Left lung (tissue), 10 donors: ENCODE data around the gene PLAAT1. TPM values are rescaled to one million over a fixed set of nuclear protein-coding genes. Genes with fewer than 3 reads are reported as not detected.

Experiments used
- ATAC-seq: fragments of 200-7000 bp; cut with Tn5 transposase; one replicate; pipeline ENCODE4 v1.9.1; 2020; ENCODE audit warnings: moderate library complexity
- DNase-seq, 4 donors: peaks; one replicate each; pipeline ENCODE4 v3.0.0-alpha.2; 2013 to 2020
- H3K27ac ChIP-seq, 2 donors: fragments of 200-600 bp; sonication (generic) in 1 of 2; one replicate each; pipeline versions ENCODE4 v1.5.0 to v1.8.0; 2020 to 2021
- H3K27me3 ChIP-seq, 2 donors: fragments of 200-600 bp; sonication (generic) in 1 of 2; one replicate each; pipeline versions ENCODE4 v1.5.0 to v1.8.0; 2020 to 2021
- H3K36me3 ChIP-seq, 2 donors: fragments of 200-600 bp; sonication (generic) in 1 of 2; one replicate each; pipeline versions ENCODE4 v1.5.0 to v1.8.0; 2020 to 2021
- H3K4me1 ChIP-seq, 2 donors: fragments of 200-600 bp; one replicate each; pipeline ENCODE4 v1.8.0; 2021
- H3K4me3 ChIP-seq, 2 donors: fragments of 200-600 bp; sonication (generic) in 1 of 2; one replicate each; pipeline versions ENCODE4 v1.5.0 to v1.8.0; 2020 to 2021; ENCODE audit warnings: mild to moderate bottlenecking in 1 of 2
- H3K9me3 ChIP-seq, 2 donors: fragments of 200-600 bp; sonication (generic) in 1 of 2; one replicate each; pipeline versions ENCODE4 v1.5.0 to v1.8.0; 2020 to 2021
- CTCF ChIP-seq, 2 donors: fragments of 200-600 bp; sonication (generic) in 1 of 2; IDR thresholded peaks; one replicate each; pipeline versions ENCODE4 v1.5.0 to v1.8.0; 2021; ENCODE audit warnings: antibody characterized with exemption in 2 of 2
- intact Hi-C, 2 donors: fragments of 100-400 bp; cut with DNase I; formaldehyde crosslinking; loops; one replicate each; pipeline versions ENCODE4 v1.11.2 to v1.14.2; 2022
- polyA plus RNA-seq, 6 donors: library from polyadenylated mRNA; unstranded; fragments of 120-200 nt; gene quantifications; one replicate each; pipeline ENCODE4 v1.2.1, GENCODE V29; 2013; ENCODE audit not compliant: insufficient read length in 6 of 6
- total RNA-seq, 2 donors: library from RNA; stranded (reverse); fragmentation: NEBNext Ultra II Directional; extraction: Animal tissue kit (Norgen Biotek cat#: 25700); gene quantifications; one replicate each; pipeline ENCODE4 v1.2.1, GENCODE V29; 2021
- donor health status: DM: no; HTN: yes; CAD: no.
- donor health status: DM: no; HTN: no; CAD: no.

The PLAAT1 gene
- total and polyA plus RNA-seq, 8 donors, result 0.20 to 0.95 (median 0.51) TPM; not detected in 1

- Histone ChIP-seq H3K9me3 (no peaks in the 10 kb centered on the region), H3K4me3 (no peak overlapping the region), H3K27me3 (no peaks in the 10 kb centered on the region), H3K4me1 (no peaks in the 10 kb centered on the region), H3K36me3 (no peaks in the 10 kb centered on the region), H3K27ac (no peak overlapping the region)
- TF ChIP-seq CTCF (IDR thresholded peaks at IDR 0.05), result no peak
- DNase-seq, result no peak
- ATAC-seq, result no peak
- intact Hi-C loops, result no loop called here
Measured at GRCh38 chr3:193210618-193211017, 30.4 kb upstream of the PLAAT1 start.

DNA sequence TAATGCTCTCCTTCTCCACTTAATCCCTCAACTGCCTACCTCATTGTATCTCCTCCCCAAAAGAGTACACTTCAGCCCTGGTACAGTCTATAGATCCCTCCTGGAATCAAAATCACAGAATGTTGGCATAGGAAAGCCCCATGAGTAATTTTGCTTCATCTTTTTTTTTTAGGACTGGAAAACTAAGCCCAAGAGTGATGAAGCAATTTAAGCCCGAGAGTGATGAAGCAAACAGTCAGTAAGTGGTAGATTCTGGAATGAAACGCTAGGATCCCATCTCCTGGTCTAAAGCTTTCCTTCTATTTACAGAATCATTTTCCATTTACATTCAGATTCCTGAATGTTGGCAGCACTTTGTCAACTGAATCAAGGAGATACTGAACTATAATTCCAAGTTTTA, 29.8 kb upstream of the PLAAT1 start:
- intact Hi-C loops, result no loop called here
- ATAC-seq, result no peak

DNA sequence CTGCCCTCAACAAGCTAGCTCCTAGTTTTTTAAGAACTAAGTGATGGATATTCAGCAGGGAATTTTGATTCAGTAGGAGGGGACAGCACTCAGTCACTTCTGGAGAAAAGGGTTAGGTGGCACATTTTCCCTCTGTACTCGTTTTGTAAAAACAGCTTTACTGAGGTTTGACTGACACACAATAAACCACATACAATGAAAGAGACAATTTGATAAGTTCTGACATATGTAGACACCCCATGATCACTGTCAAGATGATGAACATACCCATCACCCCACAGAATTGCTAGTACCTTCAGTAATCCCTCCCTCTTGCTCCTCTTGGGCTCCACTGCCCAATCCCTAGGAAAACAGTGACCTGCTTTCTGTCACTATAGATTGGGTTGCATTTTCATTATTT, 29.0 kb upstream of the PLAAT1 start:
- no peaks in the 10 kb centered on the region for H3K36me3 ChIP-seq
- intact Hi-C loops, result no loop called here
- ATAC-seq (no peak), DNase-seq (no peak)
- no peak overlapping the region for H3K27ac ChIP-seq
- H3K4me3 ChIP-seq, result no peak overlapping the region
- H3K27me3 ChIP-seq, result no peaks in the 10 kb centered on the region
- H3K4me1 ChIP-seq, result no peaks in the 10 kb centered on the region
- no peak for TF ChIP-seq CTCF (IDR thresholded peaks at IDR 0.05)
- H3K9me3 ChIP-seq, result no peaks in the 10 kb centered on the region

More for the DNA sequence above, 29.8 kb upstream of the PLAAT1 start:
- Histone ChIP-seq H3K4me1 (no peaks in the 10 kb centered on the region), H3K27ac (no peak overlapping the region), H3K36me3 (no peaks in the 10 kb centered on the region), H3K27me3 (no peaks in the 10 kb centered on the region), H3K9me3 (no peaks in the 10 kb centered on the region), H3K4me3 (no peak overlapping the region)
- no peak for DNase-seq
- TF ChIP-seq CTCF (IDR thresholded peaks at IDR 0.05), result no peak

DNA sequence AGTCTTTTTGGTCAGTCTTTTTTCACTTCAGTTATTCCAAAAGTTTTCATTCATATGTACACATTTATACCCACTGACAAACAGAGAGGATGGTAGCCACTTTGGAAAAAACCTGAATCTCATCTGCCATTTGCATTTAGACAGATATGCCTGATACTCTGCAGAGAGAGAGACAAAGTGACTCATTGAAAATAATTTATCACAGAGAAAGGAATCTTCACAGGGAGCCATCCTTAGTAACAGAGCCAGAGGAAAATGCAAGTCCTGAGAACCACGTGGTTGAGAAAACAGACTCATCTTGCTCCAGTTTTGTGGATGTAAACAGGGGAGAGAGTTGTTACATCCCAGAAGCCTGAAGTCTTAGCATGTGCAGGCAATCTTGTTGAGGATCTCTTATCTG, 28.2 kb upstream of the PLAAT1 start:
- intact Hi-C loops, result no loop called here

DNA sequence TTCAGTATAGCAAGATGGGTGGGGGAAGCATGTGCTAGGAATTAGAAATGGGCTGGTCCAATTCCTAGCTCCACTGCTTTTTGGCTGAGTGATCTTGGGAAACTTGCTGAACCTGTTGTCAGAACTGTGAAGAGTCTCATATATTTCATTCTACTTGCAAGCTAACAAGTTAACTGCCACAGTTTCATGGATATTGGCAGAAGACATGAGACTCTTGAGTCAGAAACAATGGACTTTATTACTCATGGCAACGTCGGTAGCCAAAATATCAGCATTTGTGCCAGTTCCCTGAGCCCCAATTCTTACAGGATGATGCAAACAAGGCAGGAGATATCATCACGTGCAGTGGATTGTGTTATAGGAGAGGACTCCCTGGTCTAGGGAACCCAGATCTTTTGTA, 26.6 kb upstream of the PLAAT1 start:
- Histone ChIP-seq H3K27me3 (no peaks in the 10 kb centered on the region), H3K9me3 (no peaks in the 10 kb centered on the region), H3K4me3 (no peak overlapping the region), H3K36me3 (no peaks in the 10 kb centered on the region), H3K27ac (no peak overlapping the region), H3K4me1 (no peaks in the 10 kb centered on the region)
- peak in 1 of 4 donors; percentile 26 for DNase-seq
- TF ChIP-seq CTCF (IDR thresholded peaks at IDR 0.05), result no peak
- peak; percentile 18 for ATAC-seq
- intact Hi-C loops, result no loop called here

More for the DNA sequence above, 28.2 kb upstream of the PLAAT1 start:
- no peak for TF ChIP-seq CTCF (IDR thresholded peaks at IDR 0.05)
- no peak overlapping the region for H3K4me3 ChIP-seq
- ATAC-seq (no peak), DNase-seq (no peak)
- H3K27me3 ChIP-seq, result no peaks in the 10 kb centered on the region
- no peaks in the 10 kb centered on the region for H3K36me3 ChIP-seq
- H3K9me3 ChIP-seq, result no peaks in the 10 kb centered on the region
- no peaks in the 10 kb centered on the region for H3K4me1 ChIP-seq
- no peak overlapping the region for H3K27ac ChIP-seq
